Measurements from ENCODE around the gene ASB1. TPM values are rescaled to one million over a fixed set of nuclear protein-coding genes. Genes with fewer than 3 reads are reported as not detected.

The ASB1 gene
- polyA plus RNA-seq, 1 of the 3 experiments (the other 2 are of a cell fraction), result 33.3 TPM

- Histone ChIP-seq H3K9me3 (no peaks in the 10 kb centered on the region), H3K79me2 (ENCODE audit: insufficient read depth) (no peaks in the 10 kb centered on the region), H3K27me3 (ENCODE audit: insufficient read depth) (no peaks in the 10 kb centered on the region), H3K27ac (ENCODE audit: low read depth in 2 of 2, low read length in 1 of 2) (no peak overlapping the region), H3K36me3 (replicated peaks in 1 of 2; ENCODE audit: control insufficient read depth in 1 of 2, insufficient read depth in 2 of 2, low read length in 1 of 2) (no peaks in the 10 kb centered on the region), H3K4me2 (no peak overlapping the region), H3F3A (replicated peaks; ENCODE audit: insufficient read depth) (no peaks in the 10 kb centered on the region), H3K4me1 (ENCODE audit: control insufficient read depth in 1 of 2, insufficient read depth in 2 of 2, low read depth in 1 of 2, low read length in 1 of 2) (no peaks in the 10 kb centered on the region), H2AFZ (ENCODE audit: low read depth) (no peak overlapping the region), H3K4me3 (ENCODE audit: low read depth in 2 of 2, low read length in 1 of 2) (no peak overlapping the region), H4K20me1 (ENCODE audit: insufficient read depth) (no peaks in the 10 kb centered on the region), H3K9me2 (no peaks in the 10 kb centered on the region), H3K9ac (no peak overlapping the region)
- TF ChIP-seq CTCF (IDR thresholded peaks at IDR 0.05), result no peak
- TF ChIP-seq FOSL2 (IDR thresholded peaks at IDR 0.05; ENCODE audit: borderline replicate concordance, low read depth), result no peak
- TF ChIP-seq EP300 (IDR thresholded peaks at IDR 0.05; ENCODE audit: borderline replicate concordance in 1 of 2, low read depth in 1 of 2, low read length in 1 of 2), result no peak
- TF ChIP-seq TAF1 (IDR thresholded peaks at IDR 0.05; ENCODE audit: borderline replicate concordance, low read depth, low read length), result no peak
- TF ChIP-seq EZH2phosphoT487 (IDR thresholded peaks at IDR 0.05; ENCODE audit: borderline replicate concordance, low read depth), result no peak
- no peak for TF ChIP-seq RCOR1 (IDR thresholded peaks at IDR 0.05; ENCODE audit: low read length)
- no peak for TF ChIP-seq REST (IDR thresholded peaks at IDR 0.05; ENCODE audit: low read depth, low read length)
- no peak for TF ChIP-seq SIN3A (IDR thresholded peaks at IDR 0.05; ENCODE audit: borderline replicate concordance, low read depth, low read length)
- no peak for TF ChIP-seq NRF1 (IDR thresholded peaks at IDR 0.05; ENCODE audit: low read depth, low read length)
- TF ChIP-seq ELF1 (IDR thresholded peaks at IDR 0.05), result no peak
- TF ChIP-seq POLR2AphosphoS5 (IDR thresholded peaks at IDR 0.05; ENCODE audit: low read depth, low read length), result no peak
- TF ChIP-seq FOXJ3 (CRISPR knock-in tag; IDR thresholded peaks at IDR 0.05), result no peak
- TF ChIP-seq ZBTB33 (IDR thresholded peaks at IDR 0.05; ENCODE audit: borderline replicate concordance, low read depth), result no peak
- TF ChIP-seq GATA2 (CRISPR knock-in tag; IDR thresholded peaks at IDR 0.05), result no peak
- TF ChIP-seq CHD2 (IDR thresholded peaks at IDR 0.05; ENCODE audit: low read length, partially characterized antibody), result no peak
- no peak for TF ChIP-seq MAX (IDR thresholded peaks at IDR 0.05; ENCODE audit: low read depth)
- no peak for TF ChIP-seq USF2 (IDR thresholded peaks at IDR 0.05; ENCODE audit: borderline replicate concordance, low read depth, low read length)
- no peak for TF ChIP-seq TEAD4 (IDR thresholded peaks at IDR 0.05; ENCODE audit: borderline replicate concordance, insufficient read depth)
- 87% methylated on average over 19 of the region's 21 CpGs for WGBS (ENCODE audit: low lambda C conversion rate)
- CTCF ChIA-PET, result interaction anchor here (0.7 kb wide), 1 partner anchor 285 kb away, joined by 4 read pairs; no protein-coding TSS in a partner anchor
- POLR2A ChIA-PET, result no interaction called here
- no peak for DNase-seq
Measured at GRCh38 chr2:238499731-238500580, 73.2 kb downstream of the ASB1 start.

Data from SK-N-SH (cell line).